Measurements from ENCODE around the gene PASK. TPM values are rescaled to one million over a fixed set of nuclear protein-coding genes. Genes with fewer than 3 reads are reported as not detected.

Gene PASK
- polyA plus RNA-seq, 4 donors, result 4.7 to 14.7 (median 6.2) TPM

GRCh38 chr2:241156971-241157441 is 7.7 kb upstream of the PASK start:
- H3K27me3 ChIP-seq (ENCODE audit: control insufficient read depth in 3 of 3, insufficient read depth in 3 of 3, low read length in 3 of 3), result no peaks in the 10 kb centered on the region
- FAIRE-seq (no peak), DNase-seq (no peak)
- H3K27ac ChIP-seq (ENCODE audit: low read depth in 1 of 3, low read length in 2 of 3), result no peak overlapping the region
- H3K4me3 ChIP-seq (ENCODE audit: low read depth in 1 of 3, low read length in 3 of 3), result no peak overlapping the region
- peaks cover 6 to 62% (median 18%) of the 10 kb centered on the region in 3 donors for H3K36me3 ChIP-seq (ENCODE audit: control insufficient read depth in 3 of 3, insufficient read depth in 2 of 3, low read depth in 1 of 3, low read length in 3 of 3)
- WGBS, 3 donors, result 76 to 92% (median 81%) methylated on average over 5 of the region's 5 CpGs
- no peaks in the 10 kb centered on the region for H3K9me3 ChIP-seq (ENCODE audit: control insufficient read depth in 2 of 2, insufficient read depth in 1 of 2, low read depth in 1 of 2, low read length in 1 of 2)
- H3K4me1 ChIP-seq (ENCODE audit: control insufficient read depth in 3 of 3, insufficient read depth in 2 of 3, low read depth in 1 of 3, low read length in 2 of 3), result no peaks in the 10 kb centered on the region

GRCh38 chr2:241155936-241156335 is 6.7 kb upstream of the PASK start:
- H3K27ac ChIP-seq (ENCODE audit: low read depth in 1 of 3, low read length in 2 of 3), result no peak overlapping the region
- H3K9me3 ChIP-seq (ENCODE audit: control insufficient read depth in 2 of 2, insufficient read depth in 1 of 2, low read depth in 1 of 2, low read length in 1 of 2), result no peaks in the 10 kb centered on the region
- H3K4me3 ChIP-seq (ENCODE audit: low read depth in 1 of 3, low read length in 3 of 3), result no peak overlapping the region
- DNase-seq, result no peak
- H3K27me3 ChIP-seq (ENCODE audit: control insufficient read depth in 3 of 3, insufficient read depth in 3 of 3, low read length in 3 of 3), result no peaks in the 10 kb centered on the region
- H3K36me3 ChIP-seq (ENCODE audit: control insufficient read depth in 3 of 3, insufficient read depth in 2 of 3, low read depth in 1 of 3, low read length in 3 of 3), result peaks cover 6 to 55% (median 18%) of the 10 kb centered on the region in 3 donors
- peaks cover 0 to 5% (median 2%) of the 10 kb centered on the region in 3 donors for H3K4me1 ChIP-seq (ENCODE audit: control insufficient read depth in 3 of 3, insufficient read depth in 2 of 3, low read depth in 1 of 3, low read length in 2 of 3)
- 78 to 79% (median 78%) methylated on average over 1 of the region's 1 CpG for WGBS, 3 donors
- no peak for FAIRE-seq

- no peak for DNase-seq
- Histone ChIP-seq H3K27me3 (ENCODE audit: control insufficient read depth in 3 of 3, insufficient read depth in 3 of 3, low read length in 3 of 3) (no peaks in the 10 kb centered on the region), H3K4me3 (ENCODE audit: low read depth in 1 of 3, low read length in 3 of 3) (no peak overlapping the region), H3K9me3 (ENCODE audit: control insufficient read depth in 2 of 2, insufficient read depth in 1 of 2, low read depth in 1 of 2, low read length in 1 of 2) (no peaks in the 10 kb centered on the region), H3K4me1 (ENCODE audit: control insufficient read depth in 3 of 3, insufficient read depth in 2 of 3, low read depth in 1 of 3, low read length in 2 of 3) (peaks cover 0 to 5% (median 2%) of the 10 kb centered on the region in 3 donors), H3K27ac (ENCODE audit: low read depth in 1 of 3, low read length in 2 of 3) (no peak overlapping the region), H3K36me3 (ENCODE audit: control insufficient read depth in 3 of 3, insufficient read depth in 2 of 3, low read depth in 1 of 3, low read length in 3 of 3) (peaks cover 6 to 51% (median 14%) of the 10 kb centered on the region in 3 donors)
- FAIRE-seq, result no peak
- WGBS, 3 donors, result 95 to 97% (median 95%) methylated on average over 4 of the region's 4 CpGs
Measured at GRCh38 chr2:241154915-241155314, 5.6 kb upstream of the PASK start.

- H3K27ac ChIP-seq (ENCODE audit: low read depth in 1 of 3, low read length in 2 of 3), result no peak overlapping the region
- H3K9me3 ChIP-seq (ENCODE audit: control insufficient read depth in 2 of 2, insufficient read depth in 1 of 2, low read depth in 1 of 2, low read length in 1 of 2), result no peaks in the 10 kb centered on the region
- peaks cover under 1 to 5% (median 2%) of the 10 kb centered on the region in 3 donors for H3K4me1 ChIP-seq (ENCODE audit: control insufficient read depth in 3 of 3, insufficient read depth in 2 of 3, low read depth in 1 of 3, low read length in 2 of 3)
- FAIRE-seq (no peak), DNase-seq (no peak)
- 86 to 89% (median 88%) methylated on average over 7 of the region's 7 CpGs for WGBS, 3 donors
- H3K36me3 ChIP-seq (ENCODE audit: control insufficient read depth in 3 of 3, insufficient read depth in 2 of 3, low read depth in 1 of 3, low read length in 3 of 3), result peaks cover 4 to 40% (median 7%) of the 10 kb centered on the region in 3 donors
- no peak overlapping the region for H3K4me3 ChIP-seq (ENCODE audit: low read depth in 1 of 3, low read length in 3 of 3)
- H3K27me3 ChIP-seq (ENCODE audit: control insufficient read depth in 3 of 3, insufficient read depth in 3 of 3, low read length in 3 of 3), result no peaks in the 10 kb centered on the region
Measured at GRCh38 chr2:241153616-241154015, 4.3 kb upstream of the PASK start.

DNA sequence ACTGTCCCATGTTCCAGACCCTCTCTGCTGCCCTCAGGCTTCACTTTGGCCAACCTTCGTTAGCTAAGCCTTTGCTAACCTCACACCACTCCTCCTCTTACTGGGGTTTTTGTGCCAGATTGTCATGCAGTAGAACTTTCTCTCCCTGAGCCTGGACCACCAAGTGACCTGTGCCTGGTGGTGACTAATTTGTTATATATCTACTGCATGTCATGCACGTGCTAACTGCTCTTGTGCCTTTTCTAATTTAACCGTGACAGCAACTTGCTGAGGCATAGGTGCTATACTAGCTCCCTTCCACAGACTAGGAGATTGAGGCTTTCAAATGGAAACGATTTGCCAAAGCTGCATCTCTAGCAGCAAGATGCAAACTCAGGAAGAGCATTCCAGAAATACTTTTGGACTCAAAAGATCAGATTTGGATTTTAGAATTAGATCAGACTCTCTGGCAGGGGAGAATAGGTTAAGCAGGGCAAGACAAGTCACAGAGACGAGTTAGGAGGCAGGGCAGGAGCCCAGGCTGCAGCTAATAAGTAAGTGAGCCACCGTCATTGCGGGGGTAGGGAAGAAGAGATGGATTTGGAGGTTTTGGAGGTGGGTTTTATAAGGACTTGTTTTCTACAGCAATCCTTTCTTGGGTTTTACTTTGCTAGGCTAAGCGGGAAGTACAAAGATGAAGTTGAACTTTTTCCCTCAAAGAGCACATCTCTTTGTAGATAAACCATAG is 2.8 kb upstream of the PASK start:
- H3K27me3 ChIP-seq (ENCODE audit: control insufficient read depth in 3 of 3, insufficient read depth in 3 of 3, low read length in 3 of 3), result no peaks in the 10 kb centered on the region
- no peak overlapping the region for H3K4me3 ChIP-seq (ENCODE audit: low read depth in 1 of 3, low read length in 3 of 3)
- FAIRE-seq (no peak), DNase-seq (no peak)
- peaks cover 2 to 5% (median 3%) of the 10 kb centered on the region in 3 donors for H3K4me1 ChIP-seq (ENCODE audit: control insufficient read depth in 3 of 3, insufficient read depth in 2 of 3, low read depth in 1 of 3, low read length in 2 of 3)
- H3K27ac ChIP-seq (ENCODE audit: low read depth in 1 of 3, low read length in 2 of 3), result no peak overlapping the region
- no peaks in the 10 kb centered on the region for H3K9me3 ChIP-seq (ENCODE audit: control insufficient read depth in 2 of 2, insufficient read depth in 1 of 2, low read depth in 1 of 2, low read length in 1 of 2)
- WGBS, 3 donors, result 79 to 86% (median 81%) methylated on average over 8 of the region's 8 CpGs
- H3K36me3 ChIP-seq (ENCODE audit: control insufficient read depth in 3 of 3, insufficient read depth in 2 of 3, low read depth in 1 of 3, low read length in 3 of 3), result peaks cover 2 to 25% (median 2%) of the 10 kb centered on the region in 3 donors

DNA sequence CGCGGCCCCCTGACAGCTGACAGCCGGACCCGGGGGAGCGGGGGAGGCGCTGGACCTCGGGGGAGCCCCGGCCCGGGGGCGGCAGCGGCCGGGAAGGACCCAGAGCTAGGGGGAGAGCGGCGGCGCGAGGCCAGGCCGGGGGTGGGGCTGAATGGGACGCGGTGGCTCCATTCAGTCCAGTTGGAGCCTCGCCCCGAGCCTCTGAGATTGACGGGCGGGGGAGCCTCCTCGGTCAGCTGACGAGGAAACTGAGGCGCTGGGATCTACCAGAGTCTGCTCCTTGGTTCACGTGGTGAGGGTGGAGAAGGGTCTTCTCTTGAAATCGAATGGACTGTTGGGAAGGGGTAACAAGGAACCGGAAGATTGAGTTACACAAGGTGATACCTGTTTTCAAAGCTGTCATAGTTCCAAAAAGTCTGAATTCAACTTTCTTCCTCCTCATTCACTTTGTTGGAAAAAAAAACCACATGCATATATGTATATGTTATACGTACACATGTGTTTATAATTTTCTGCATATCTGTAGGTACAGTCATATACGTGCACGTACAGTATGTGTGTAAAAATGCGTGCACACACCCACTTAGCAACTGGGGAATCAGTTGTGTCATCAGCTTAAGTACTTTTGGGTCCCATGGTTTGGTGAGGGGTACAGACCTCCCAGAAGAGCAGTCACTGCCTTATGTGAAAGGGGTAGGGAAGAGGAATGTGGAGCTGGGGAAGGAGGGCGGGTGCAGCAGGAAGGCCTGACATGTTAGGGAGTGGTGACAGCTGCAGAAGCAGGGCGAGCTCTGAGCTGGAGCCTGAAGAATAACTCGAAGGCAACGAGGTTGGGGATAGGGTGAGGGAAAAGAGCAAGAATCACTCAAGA is 1.6 kb upstream of the PASK start:
- FAIRE-seq (no peak), DNase-seq (peak; percentile 24 to 25)
- Histone ChIP-seq H3K27me3 (ENCODE audit: control insufficient read depth in 3 of 3, insufficient read depth in 3 of 3, low read length in 3 of 3) (no peaks in the 10 kb centered on the region), H3K4me3 (ENCODE audit: low read depth in 1 of 3, low read length in 3 of 3) (peak overlapping the region; percentile 50 to 99 (median 94)), H3K9me3 (ENCODE audit: control insufficient read depth in 2 of 2, insufficient read depth in 1 of 2, low read depth in 1 of 2, low read length in 1 of 2) (no peaks in the 10 kb centered on the region), H3K4me1 (ENCODE audit: control insufficient read depth in 3 of 3, insufficient read depth in 2 of 3, low read depth in 1 of 3, low read length in 2 of 3) (peaks cover 2 to 5% (median 3%) of the 10 kb centered on the region in 3 donors), H3K36me3 (ENCODE audit: control insufficient read depth in 3 of 3, insufficient read depth in 2 of 3, low read depth in 1 of 3, low read length in 3 of 3) (peaks cover 2 to 16% (median 2%) of the 10 kb centered on the region in 3 donors), H3K27ac (ENCODE audit: low read depth in 1 of 3, low read length in 2 of 3) (peak overlapping the region in 2 of 3 donors; percentile 8 to 48)
- WGBS, 3 donors, result 4 to 9% (median 8%) methylated on average over 26 to 37 of the region's 37 CpGs

- no peaks in the 10 kb centered on the region for H3K27me3 ChIP-seq (ENCODE audit: control insufficient read depth in 3 of 3, insufficient read depth in 3 of 3, low read length in 3 of 3)
- H3K36me3 ChIP-seq (ENCODE audit: control insufficient read depth in 3 of 3, insufficient read depth in 2 of 3, low read depth in 1 of 3, low read length in 3 of 3), result peaks cover 2 to 11% (median 2%) of the 10 kb centered on the region in 3 donors
- H3K4me3 ChIP-seq (ENCODE audit: low read depth in 1 of 3, low read length in 3 of 3), result peak within 1 kb of the TSS; percentile 86 to 99 (median 94)
- WGBS, 3 donors, result 0 to 1% (median 0%) methylated on average over 70 to 73 of the region's 73 CpGs
- FAIRE-seq (no peak), DNase-seq (peak; percentile 96)
- H3K9me3 ChIP-seq (ENCODE audit: control insufficient read depth in 2 of 2, insufficient read depth in 1 of 2, low read depth in 1 of 2, low read length in 1 of 2), result no peaks in the 10 kb centered on the region
- peaks cover 2 to 5% (median 3%) of the 10 kb centered on the region in 3 donors for H3K4me1 ChIP-seq (ENCODE audit: control insufficient read depth in 3 of 3, insufficient read depth in 2 of 3, low read depth in 1 of 3, low read length in 2 of 3)
- peak within 1 kb of the TSS; percentile 16 to 77 (median 38) for H3K27ac ChIP-seq (ENCODE audit: low read depth in 1 of 3, low read length in 2 of 3)
Measured at GRCh38 chr2:241149925-241150659, 820 bp upstream of the PASK start, which contains the start of gene PPP1R7. PPP1R7 (plus strand) TSS chr2:241150467; CDS start chr2:241150496, 29 bp downstream.

GRCh38 chr2:241149675-241149924 is 328 bp upstream of the PASK start:
- Histone ChIP-seq H3K27ac (ENCODE audit: low read depth in 1 of 3, low read length in 2 of 3) (peak overlapping the region; percentile 16 to 77 (median 38)), H3K9me3 (ENCODE audit: control insufficient read depth in 2 of 2, insufficient read depth in 1 of 2, low read depth in 1 of 2, low read length in 1 of 2) (no peaks in the 10 kb centered on the region), H3K27me3 (ENCODE audit: control insufficient read depth in 3 of 3, insufficient read depth in 3 of 3, low read length in 3 of 3) (no peaks in the 10 kb centered on the region), H3K4me3 (ENCODE audit: low read depth in 1 of 3, low read length in 3 of 3) (peak overlapping the region; percentile 63 to 99 (median 86)), H3K4me1 (ENCODE audit: control insufficient read depth in 3 of 3, insufficient read depth in 2 of 3, low read depth in 1 of 3, low read length in 2 of 3) (peaks cover 2 to 5% (median 3%) of the 10 kb centered on the region in 3 donors), H3K36me3 (ENCODE audit: control insufficient read depth in 3 of 3, insufficient read depth in 2 of 3, low read depth in 1 of 3, low read length in 3 of 3) (peaks cover 0 to 10% (median 2%) of the 10 kb centered on the region in 3 donors)
- FAIRE-seq (no peak), DNase-seq (no peak)
- 0 to 1% (median 0%) methylated on average over 23 of the region's 23 CpGs for WGBS, 3 donors

All from small intestine (tissue), 7 donors.